ENCODE data around the gene DROSHA. TPM values are rescaled to one million over a fixed set of nuclear protein-coding genes. Genes with fewer than 3 reads are reported as not detected.

Gene DROSHA
- total RNA-seq, 6 experiments from 2014 or later: 67.5 to 77.0 (median 69.6) TPM

- no peaks in the 10 kb centered on the region for H3K9me3 Mint-ChIP-seq
- H3K4me1 Mint-ChIP-seq (ENCODE audit: low read depth): peaks cover 32% of the 10 kb centered on the region
- peaks cover 29% of the 10 kb centered on the region for H3K36me3 Mint-ChIP-seq (ENCODE audit: low read depth)
- no peaks in the 10 kb centered on the region for H3K27me3 Mint-ChIP-seq (ENCODE audit: insufficient read depth)
- TF ChIP-seq CTCF (IDR thresholded peaks at IDR 0.05): no peak
- no peak overlapping the region for H3K4me3 Mint-ChIP-seq
- peak; percentile 6 for DNase-seq
- H3K27ac Mint-ChIP-seq: peak overlapping the region; percentile 42
Observed at GRCh38 chr5:31412324-31412723, 119.6 kb downstream of the DROSHA start.

GRCh38 chr5:31410089-31410488 is 121.8 kb downstream of the DROSHA start:
- no peak overlapping the region; the same call in 1 of the 2 replicates for H3K4me3 Mint-ChIP-seq
- no peak for DNase-seq
- no peaks in the 10 kb centered on the region for H3K27me3 Mint-ChIP-seq (ENCODE audit: insufficient read depth)
- peaks cover 39% of the 10 kb centered on the region for H3K4me1 Mint-ChIP-seq (ENCODE audit: low read depth)
- H3K36me3 Mint-ChIP-seq (ENCODE audit: low read depth): peaks cover 29% of the 10 kb centered on the region
- no peak for TF ChIP-seq CTCF (IDR thresholded peaks at IDR 0.05)
- H3K27ac Mint-ChIP-seq: no peak overlapping the region; the same call in 1 of the 2 replicates
- no peaks in the 10 kb centered on the region for H3K9me3 Mint-ChIP-seq

- peak; percentile 69 for DNase-seq
- Mint-ChIP-seq H3K36me3 (ENCODE audit: low read depth) (peaks cover 37% of the 10 kb centered on the region), H3K9me3 (no peaks in the 10 kb centered on the region), H3K27me3 (ENCODE audit: insufficient read depth) (no peaks in the 10 kb centered on the region; the same call in 1 of the 2 replicates), H3K27ac (peak overlapping the region; percentile 79), H3K4me1 (ENCODE audit: low read depth) (peaks cover 39% of the 10 kb centered on the region), H3K4me3 (peak overlapping the region; percentile 42)
- TF ChIP-seq CTCF (IDR thresholded peaks at IDR 0.05): no peak
Observed at GRCh38 chr5:31408814-31409213, 123.1 kb downstream of the DROSHA start.

GRCh38 chr5:31407921-31408693 is 123.8 kb downstream of the DROSHA start:
- DNase-seq: peak; percentile 38
- Mint-ChIP-seq H3K4me3 (peak overlapping the region; percentile 42), H3K9me3 (no peaks in the 10 kb centered on the region), H3K27me3 (ENCODE audit: insufficient read depth) (no peaks in the 10 kb centered on the region; the same call in 1 of the 2 replicates), H3K4me1 (ENCODE audit: low read depth) (peaks cover 39% of the 10 kb centered on the region), H3K27ac (peak overlapping the region; percentile 79), H3K36me3 (ENCODE audit: low read depth) (peaks cover 41% of the 10 kb centered on the region)
- no peak for TF ChIP-seq CTCF (IDR thresholded peaks at IDR 0.05)

- Mint-ChIP-seq H3K27ac (no peak overlapping the region), H3K4me3 (no peak overlapping the region), H3K27me3 (ENCODE audit: insufficient read depth) (no peaks in the 10 kb centered on the region; the same call in 1 of the 2 replicates), H3K4me1 (ENCODE audit: low read depth) (peaks cover 29% of the 10 kb centered on the region), H3K36me3 (ENCODE audit: low read depth) (peaks cover 37% of the 10 kb centered on the region), H3K9me3 (no peaks in the 10 kb centered on the region)
- TF ChIP-seq CTCF (IDR thresholded peaks at IDR 0.05): no peak
- no peak for DNase-seq
Observed at GRCh38 chr5:31404325-31404724, 127.6 kb downstream of the DROSHA start.
